ENCODE results near the gene RALY.

DNA sequence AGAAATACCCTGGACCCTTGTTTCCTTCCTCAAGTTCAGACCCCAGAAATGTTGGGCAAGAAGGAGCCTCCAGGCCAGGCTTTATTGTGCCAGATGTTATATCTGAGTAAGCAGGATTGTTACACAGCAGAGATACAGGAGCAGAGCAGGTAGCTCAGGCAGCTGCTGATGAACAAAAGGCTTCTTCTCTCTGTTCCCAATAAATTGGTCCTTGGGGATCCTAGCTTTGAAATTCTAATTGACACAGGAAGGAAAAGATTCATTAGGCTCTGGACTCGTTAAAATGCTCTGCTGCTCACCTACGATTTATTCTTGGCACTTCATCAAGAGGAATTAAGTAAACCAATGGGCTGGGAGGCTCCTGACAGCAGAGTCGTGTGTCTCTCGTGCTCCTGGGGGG is 54.2 kb downstream of the RALY start:
- no peak for TF ChIP-seq ZNF274 (IDR thresholded peaks at IDR 0.05; ENCODE audit: low read depth, low read length)
- TF ChIP-seq SUZ12 (IDR thresholded peaks at IDR 0.05; ENCODE audit: extremely low read depth, insufficient read depth, insufficient read length): no peak
- no peak for TF ChIP-seq YY1 (IDR thresholded peaks at IDR 0.05; ENCODE audit: insufficient read depth, insufficient read length)
